ENCODE data around the gene YWHAH.

Gene YWHAH

DNA sequence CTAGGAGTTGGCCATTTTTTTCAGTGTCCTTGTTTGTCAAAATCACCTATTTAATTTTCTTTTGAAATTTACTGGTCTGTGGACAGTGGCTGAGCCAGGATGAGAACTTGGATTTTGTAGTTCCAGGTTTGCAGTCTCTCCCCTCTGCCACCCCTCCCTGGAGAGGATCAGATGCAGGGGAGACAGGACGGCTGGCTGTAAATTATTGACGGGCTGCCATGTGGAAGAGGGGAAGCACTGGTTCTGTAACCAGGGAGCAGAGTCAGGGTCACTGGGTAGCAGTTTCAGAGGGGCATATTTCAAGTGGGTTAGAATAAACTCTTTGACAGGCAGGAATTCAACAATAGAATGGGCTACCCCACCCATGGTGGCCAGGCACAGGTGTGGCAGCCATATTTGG is 20.6 kb upstream of the YWHAH start:
- no peak for DNase-seq

DNA sequence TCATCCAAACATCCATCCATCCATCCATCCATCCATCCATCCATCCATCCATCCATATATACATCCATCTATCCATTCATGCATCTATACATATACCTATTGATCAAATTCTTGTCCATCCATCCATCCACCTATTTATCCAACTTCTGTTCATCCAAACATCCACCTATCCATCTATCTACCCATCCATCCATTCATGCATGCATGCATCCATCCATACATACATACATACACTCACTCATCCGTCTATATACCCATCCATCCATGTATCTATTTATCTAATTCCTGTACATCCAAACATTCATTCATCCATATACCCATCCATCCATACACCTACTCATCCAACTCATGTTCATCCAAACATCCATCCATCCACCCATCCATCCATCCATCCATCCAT is 19.3 kb upstream of the YWHAH start:
- DNase-seq, result no peak

- DNase-seq, result no peak
Observed at GRCh38 chr22:31926024-31926423, 18.3 kb upstream of the YWHAH start.

- no peak for DNase-seq
Observed at GRCh38 chr22:31926969-31927368, 17.4 kb upstream of the YWHAH start.

DNA sequence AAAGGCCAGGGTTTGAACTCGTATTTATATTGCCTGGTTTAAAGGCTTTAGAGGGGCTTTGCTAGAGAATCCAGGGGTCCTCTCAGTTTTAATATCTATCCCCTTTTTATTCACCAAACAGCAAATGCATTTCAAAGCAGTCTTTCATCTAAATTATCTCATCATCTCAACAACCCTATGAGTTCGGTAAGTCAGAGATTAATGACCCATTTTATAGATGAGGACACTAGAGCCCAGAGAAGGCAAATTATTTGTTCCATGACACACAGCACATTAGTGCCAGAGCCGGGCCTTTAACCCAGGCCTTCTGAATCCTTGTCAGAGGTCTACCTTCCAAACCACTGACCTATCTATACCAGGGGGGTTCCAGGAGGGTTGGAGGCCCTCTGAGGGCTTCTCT is 16.8 kb upstream of the YWHAH start:
- no peak for DNase-seq

DNA sequence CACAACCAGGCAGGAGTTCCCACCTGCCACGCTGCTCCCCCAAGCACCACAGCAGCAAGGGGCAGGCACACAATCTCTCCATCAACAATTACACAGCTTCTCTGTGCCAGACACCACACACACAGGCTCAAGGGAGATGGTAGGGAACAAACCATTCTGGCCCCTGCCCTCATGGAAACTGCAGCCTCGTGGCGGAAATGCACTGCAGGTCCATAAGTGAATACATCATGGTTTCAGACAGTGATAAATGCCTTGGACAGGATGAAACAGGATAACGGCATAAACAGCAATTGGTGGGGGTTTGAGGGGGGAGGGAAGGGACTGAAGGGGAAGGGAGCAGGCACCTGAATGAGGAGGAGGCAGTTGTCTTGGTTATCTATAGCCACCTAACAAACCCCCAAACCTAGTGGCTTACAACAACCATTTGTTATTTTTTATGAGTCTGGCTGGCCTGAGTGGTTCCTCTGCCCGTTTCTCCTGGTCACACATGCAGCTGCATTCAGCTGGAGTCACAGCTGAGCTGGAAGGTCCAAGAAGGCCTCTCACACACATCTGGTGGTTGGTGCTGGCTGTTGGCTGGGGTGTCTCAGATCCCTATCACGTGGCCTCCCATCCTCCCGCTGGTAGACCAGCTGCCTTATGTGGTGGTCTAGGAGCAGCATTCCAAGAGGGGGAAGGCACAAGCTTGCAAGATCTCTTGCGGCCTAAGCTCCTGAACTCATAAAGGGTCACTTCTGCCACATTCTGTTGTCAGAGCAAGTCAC is 15.0 kb upstream of the YWHAH start:
- no peak for DNase-seq

DNA sequence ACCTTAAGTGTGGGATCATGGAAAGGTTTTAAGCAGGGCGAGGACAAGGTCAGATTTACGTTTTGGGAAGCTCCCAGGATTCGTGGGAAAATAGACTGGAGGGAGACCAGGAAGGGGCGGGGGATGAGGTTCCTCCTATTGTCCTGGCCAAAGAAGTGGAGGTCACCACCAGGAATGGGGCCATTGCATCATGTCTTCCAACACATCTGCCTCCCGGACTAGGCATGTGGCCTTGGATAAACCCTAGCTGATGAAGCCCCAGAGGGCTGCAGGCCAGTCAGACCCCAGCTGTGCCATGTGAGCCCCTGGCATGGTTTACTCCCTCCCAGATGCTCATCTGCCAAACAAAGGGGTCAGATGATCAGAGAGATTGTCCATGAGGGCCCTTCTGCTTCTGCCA is 11.5 kb upstream of the YWHAH start:
- no peak for DNase-seq

DNA sequence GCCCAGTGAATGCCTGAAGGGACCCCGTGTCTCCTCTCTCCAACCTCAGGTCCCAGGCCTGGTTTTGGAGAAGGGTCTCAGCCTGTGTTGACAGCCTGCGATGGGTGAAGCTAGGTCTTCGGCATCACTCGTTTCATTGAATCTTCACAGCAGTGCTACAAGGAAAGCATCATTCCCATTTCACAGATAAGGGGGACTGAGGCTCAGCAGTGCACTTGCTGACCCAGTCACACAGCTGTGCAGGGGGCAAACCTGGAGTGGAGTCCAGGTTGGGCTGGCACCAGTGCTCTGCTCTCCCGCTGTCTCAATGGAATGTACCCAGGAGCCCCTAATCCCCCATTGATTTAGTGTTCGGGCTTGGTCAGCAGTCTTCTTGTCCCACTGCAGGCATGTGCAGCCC is 10.9 kb upstream of the YWHAH start:
- DNase-seq, result no peak

DNA sequence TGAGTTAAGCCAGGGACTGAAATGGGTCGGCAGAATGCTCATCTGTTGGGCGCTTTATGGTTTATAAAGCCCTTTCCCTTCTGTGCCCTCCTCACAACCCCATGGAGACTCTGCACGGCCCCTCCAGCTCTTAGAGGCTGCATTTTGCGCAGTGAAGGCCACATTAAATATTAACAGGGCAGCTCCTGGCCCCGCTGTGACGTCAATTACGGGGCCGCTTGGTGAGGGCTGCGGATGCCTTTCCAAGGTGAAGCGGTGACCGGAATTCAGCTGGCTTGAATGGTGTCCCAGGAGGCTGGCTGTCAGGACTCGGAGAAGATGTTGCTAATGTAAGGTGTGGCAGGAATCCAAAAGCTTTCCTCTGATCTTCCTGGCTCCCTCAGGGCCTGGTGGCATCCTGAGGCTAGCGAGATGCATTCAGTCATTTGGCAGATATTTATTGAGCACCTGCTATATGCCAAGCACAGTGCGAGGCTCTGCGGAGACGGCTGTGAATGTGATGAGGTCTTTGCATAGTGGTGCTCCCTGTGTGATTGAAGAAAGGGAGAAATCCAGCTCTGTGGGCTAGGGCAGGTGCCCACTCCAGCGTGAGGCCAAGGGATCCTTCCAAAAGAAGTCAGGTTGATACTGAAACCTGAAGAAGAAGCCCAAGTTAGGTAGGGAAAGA is 10.4 kb upstream of the YWHAH start:
- no peak for DNase-seq

DNA sequence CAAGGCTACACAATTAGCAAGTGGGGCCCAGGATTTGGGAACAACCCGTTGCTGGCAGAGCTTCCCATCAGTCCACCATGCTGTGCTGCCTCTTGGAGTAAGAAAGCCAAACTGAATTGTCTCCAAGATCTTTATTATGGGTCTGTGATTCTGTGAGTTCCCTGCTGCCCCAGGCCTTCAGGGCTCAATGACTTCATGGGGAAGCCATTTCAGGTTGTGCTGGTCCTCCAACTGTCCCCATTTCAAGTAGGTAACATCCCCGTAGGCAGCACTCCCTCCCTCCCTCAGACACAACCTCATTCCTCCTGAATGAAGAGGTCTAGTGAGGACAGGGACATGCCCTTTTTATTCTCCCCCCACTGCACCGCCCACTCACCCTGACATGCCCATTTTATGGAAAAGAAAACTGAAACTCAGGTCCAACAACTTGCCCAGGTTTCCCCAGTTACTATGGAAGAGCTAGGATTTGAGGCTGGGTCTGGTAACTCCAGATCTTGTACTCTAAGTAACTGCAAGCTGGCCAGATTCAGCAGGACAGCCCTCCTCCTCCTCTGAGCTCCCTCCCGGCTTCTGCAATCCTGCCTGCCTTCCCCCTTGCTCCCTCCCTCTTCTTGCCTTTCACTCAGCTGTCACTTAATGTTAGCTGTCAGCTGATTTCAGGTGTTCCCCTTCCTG is 8.2 kb upstream of the YWHAH start:
- DNase-seq, result no peak

GRCh38 chr22:31937341-31937740 is 7.0 kb upstream of the YWHAH start:
- no peak for DNase-seq

DNA sequence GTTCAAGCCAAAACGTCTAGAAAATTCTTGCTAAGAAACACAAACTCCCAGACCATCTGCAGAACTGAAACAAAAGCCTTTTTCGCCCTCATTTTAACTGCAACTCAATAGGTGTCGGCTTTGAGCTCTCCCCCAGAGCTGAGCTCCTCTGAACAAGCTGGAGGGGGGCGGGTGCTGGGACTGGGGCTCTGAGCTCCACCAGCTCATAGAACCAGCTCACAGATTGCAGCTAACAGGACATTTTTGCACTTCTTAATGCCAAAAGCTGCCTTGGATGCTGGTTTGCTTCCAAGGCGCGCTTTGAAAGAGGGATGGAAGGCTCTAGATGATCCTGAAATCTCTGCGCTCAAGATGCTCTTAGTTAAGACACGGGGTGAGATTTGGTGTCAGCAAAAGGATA is 6.0 kb upstream of the YWHAH start:
- no peak for DNase-seq

- DNase-seq, result no peak
Observed at GRCh38 chr22:31940506-31940905, 3.8 kb upstream of the YWHAH start.

- DNase-seq, result no peak
Observed at GRCh38 chr22:31942091-31942490, 2.2 kb upstream of the YWHAH start.

GRCh38 chr22:31943206-31943977 is 943 bp upstream of the YWHAH start:
- DNase-seq, result no peak

GRCh38 chr22:31944700-31945442 is 536 bp downstream of the YWHAH start:
- peak; percentile 48 to 56 for DNase-seq

DNA sequence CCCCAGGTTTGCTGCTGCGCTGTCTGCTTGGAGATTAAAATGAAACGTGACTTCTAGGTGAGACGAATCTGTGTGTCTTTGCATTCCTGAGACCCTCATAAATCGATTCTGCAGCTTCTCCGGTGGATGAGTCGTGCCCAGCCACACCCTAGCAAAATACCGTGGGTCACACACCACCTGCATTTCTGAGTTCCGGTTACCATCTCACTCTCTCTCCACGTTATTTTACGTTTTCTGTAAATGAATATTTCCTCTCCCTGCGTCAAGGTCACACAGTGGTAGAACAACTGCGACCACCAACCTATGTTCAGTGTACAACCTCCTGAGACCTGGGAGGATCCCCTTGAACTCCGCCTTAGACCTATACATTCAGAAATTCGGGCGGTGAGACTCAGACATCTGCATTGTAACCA is 1.1 kb downstream of the YWHAH start:
- no peak for DNase-seq

- DNase-seq, result no peak
Observed at GRCh38 chr22:31945971-31946680, 1.8 kb downstream of the YWHAH start.

DNA sequence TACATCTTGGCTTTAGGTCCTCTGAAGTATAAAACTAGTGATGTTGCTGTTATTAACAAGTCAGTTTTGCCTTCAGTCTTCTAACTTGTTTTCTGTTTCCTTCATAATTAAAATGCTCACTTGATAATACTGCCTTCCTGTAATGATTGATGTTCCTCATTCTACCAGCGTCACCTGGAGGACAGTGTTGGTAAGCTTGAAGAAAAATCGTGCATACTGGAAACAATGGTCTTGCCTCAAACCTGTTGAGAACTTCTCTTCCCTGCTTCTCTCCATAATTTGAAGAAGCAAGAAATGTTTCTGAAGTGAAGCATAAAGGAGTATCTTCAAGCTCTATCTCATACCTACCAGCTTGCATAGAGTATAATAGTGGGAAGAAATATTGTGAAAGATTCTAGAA is 3.0 kb downstream of the YWHAH start:
- peak in 1 of 2 donors; percentile 28 for DNase-seq

DNA sequence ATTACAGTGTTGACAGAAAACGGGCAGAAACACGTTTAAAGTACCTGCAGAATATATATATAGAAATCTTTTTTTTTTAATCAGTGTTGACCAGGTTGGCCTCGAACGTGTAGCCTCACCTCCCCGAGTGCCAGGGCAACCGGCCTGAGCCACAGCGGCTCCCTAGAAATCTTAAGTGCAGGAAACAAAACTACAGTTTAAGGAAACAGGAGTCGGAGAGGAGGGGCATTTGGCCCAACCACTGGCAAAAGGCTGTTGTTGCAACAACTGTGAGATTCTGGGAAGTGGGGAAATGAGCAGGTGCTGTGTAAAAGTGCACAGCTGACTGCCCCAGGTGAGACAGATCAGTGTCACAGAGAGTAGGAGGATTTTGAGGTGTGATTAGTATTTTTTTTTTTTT is 3.7 kb downstream of the YWHAH start:
- no peak for DNase-seq

GRCh38 chr22:31950226-31950625 is 5.9 kb downstream of the YWHAH start:
- no peak for DNase-seq
